H1 (cell line): ENCODE data around the gene STAC. TPM values are rescaled to one million over a fixed set of nuclear protein-coding genes. Genes with fewer than 3 reads are reported as not detected.

Experiments used
- EP300 ChIP-seq, 2 experiments: IDR thresholded peaks; 1 replicate in 1 of 2; 2 replicates in 1 of 2; pipeline ENCODE4 v1.6.1; 2011 to 2012; ENCODE audit warnings: low read depth in 2 of 2, low read length in 2 of 2, mild to moderate bottlenecking in 2 of 2, borderline replicate concordance in 1 of 2, inconsistent platforms in 1 of 2, moderate library complexity in 1 of 2
- TEAD4 ChIP-seq: IDR thresholded peaks from 2 replicates; pipeline ENCODE4 v1.6.1; 2012; ENCODE audit warnings: low read depth, low read length, inconsistent platforms, mixed read lengths
- polyA plus RNA-seq, 7 experiments: library from polyadenylated mRNA; depleted of rRNA in 3 of 7; stranded (reverse) in 5 of 7; unstranded in 2 of 7; fragments of >200 nt in 5 of 7; fragments of 200-250 nt in 2 of 7; gene quantifications; 1 replicate in 5 of 7; 2 replicates in 1 of 7; 4 replicates in 1 of 7; pipeline versions ENCODE4 v1.2.1 to v1.2.3, GENCODE V29; 2011 to 2013; ENCODE audit warnings: missing spikeins in 2 of 7, mixed read lengths in 2 of 7
- total RNA-seq: library from RNA; stranded (reverse); fragmentation: NEBNext Ultra II Directional; extraction: Animal tissue kit (Norgen Biotek cat#: 25700); gene quantifications from 2 replicates; pipeline ENCODE4 v1.2.1, GENCODE V29; 2021
- TF ChIP-seq, protein P1 (sequence below): fragments of 300-600 bp; sonication (generic); IDR thresholded peaks from 2 replicates; pipeline ENCODE4 v1.7.1; 2012; ENCODE audit warnings: low read length, moderate library complexity, mild to moderate bottlenecking, inconsistent platforms; ENCODE audit not compliant: insufficient replicate concordance

STAC gene
- total and polyA plus RNA-seq, 2 of the 8 experiments (the other 6 are each of a cell fraction or from before 2014, with no cell fraction given): 8.0 to 18.1 TPM

DNA sequence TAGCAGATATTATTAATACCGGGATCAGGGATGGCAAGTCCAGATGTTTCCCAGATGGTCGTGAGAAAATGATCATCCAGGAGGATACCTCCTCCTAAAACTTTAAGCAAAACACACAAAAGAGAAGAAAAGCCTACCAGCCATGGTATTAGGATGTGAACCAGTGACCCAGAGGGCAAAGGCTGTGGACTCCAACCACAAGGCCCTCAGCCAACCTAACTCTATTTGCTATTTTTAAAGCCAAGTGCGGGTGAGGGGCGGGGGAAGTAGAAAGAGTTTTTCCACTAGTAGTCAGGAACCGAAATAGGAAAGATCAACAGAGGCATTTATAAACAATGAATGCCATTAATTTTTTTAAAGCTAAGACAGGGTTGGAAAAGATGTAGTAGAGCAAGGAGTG lies 77.4 kb downstream of the STAC start (continued):
- TF ChIP-seq, protein P1, sequence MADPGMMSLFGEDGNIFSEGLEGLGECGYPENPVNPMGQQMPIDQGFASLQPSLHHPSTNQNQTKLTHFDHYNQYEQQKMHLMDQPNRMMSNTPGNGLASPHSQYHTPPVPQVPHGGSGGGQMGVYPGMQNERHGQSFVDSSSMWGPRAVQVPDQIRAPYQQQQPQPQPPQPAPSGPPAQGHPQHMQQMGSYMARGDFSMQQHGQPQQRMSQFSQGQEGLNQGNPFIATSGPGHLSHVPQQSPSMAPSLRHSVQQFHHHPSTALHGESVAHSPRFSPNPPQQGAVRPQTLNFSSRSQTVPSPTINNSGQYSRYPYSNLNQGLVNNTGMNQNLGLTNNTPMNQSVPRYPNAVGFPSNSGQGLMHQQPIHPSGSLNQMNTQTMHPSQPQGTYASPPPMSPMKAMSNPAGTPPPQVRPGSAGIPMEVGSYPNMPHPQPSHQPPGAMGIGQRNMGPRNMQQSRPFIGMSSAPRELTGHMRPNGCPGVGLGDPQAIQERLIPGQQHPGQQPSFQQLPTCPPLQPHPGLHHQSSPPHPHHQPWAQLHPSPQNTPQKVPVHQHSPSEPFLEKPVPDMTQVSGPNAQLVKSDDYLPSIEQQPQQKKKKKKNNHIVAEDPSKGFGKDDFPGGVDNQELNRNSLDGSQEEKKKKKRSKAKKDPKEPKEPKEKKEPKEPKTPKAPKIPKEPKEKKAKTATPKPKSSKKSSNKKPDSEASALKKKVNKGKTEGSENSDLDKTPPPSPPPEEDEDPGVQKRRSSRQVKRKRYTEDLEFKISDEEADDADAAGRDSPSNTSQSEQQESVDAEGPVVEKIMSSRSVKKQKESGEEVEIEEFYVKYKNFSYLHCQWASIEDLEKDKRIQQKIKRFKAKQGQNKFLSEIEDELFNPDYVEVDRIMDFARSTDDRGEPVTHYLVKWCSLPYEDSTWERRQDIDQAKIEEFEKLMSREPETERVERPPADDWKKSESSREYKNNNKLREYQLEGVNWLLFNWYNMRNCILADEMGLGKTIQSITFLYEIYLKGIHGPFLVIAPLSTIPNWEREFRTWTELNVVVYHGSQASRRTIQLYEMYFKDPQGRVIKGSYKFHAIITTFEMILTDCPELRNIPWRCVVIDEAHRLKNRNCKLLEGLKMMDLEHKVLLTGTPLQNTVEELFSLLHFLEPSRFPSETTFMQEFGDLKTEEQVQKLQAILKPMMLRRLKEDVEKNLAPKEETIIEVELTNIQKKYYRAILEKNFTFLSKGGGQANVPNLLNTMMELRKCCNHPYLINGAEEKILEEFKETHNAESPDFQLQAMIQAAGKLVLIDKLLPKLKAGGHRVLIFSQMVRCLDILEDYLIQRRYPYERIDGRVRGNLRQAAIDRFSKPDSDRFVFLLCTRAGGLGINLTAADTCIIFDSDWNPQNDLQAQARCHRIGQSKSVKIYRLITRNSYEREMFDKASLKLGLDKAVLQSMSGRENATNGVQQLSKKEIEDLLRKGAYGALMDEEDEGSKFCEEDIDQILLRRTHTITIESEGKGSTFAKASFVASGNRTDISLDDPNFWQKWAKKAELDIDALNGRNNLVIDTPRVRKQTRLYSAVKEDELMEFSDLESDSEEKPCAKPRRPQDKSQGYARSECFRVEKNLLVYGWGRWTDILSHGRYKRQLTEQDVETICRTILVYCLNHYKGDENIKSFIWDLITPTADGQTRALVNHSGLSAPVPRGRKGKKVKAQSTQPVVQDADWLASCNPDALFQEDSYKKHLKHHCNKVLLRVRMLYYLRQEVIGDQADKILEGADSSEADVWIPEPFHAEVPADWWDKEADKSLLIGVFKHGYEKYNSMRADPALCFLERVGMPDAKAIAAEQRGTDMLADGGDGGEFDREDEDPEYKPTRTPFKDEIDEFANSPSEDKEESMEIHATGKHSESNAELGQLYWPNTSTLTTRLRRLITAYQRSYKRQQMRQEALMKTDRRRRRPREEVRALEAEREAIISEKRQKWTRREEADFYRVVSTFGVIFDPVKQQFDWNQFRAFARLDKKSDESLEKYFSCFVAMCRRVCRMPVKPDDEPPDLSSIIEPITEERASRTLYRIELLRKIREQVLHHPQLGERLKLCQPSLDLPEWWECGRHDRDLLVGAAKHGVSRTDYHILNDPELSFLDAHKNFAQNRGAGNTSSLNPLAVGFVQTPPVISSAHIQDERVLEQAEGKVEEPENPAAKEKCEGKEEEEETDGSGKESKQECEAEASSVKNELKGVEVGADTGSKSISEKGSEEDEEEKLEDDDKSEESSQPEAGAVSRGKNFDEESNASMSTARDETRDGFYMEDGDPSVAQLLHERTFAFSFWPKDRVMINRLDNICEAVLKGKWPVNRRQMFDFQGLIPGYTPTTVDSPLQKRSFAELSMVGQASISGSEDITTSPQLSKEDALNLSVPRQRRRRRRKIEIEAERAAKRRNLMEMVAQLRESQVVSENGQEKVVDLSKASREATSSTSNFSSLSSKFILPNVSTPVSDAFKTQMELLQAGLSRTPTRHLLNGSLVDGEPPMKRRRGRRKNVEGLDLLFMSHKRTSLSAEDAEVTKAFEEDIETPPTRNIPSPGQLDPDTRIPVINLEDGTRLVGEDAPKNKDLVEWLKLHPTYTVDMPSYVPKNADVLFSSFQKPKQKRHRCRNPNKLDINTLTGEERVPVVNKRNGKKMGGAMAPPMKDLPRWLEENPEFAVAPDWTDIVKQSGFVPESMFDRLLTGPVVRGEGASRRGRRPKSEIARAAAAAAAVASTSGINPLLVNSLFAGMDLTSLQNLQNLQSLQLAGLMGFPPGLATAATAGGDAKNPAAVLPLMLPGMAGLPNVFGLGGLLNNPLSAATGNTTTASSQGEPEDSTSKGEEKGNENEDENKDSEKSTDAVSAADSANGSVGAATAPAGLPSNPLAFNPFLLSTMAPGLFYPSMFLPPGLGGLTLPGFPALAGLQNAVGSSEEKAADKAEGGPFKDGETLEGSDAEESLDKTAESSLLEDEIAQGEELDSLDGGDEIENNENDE: no peak
- TF ChIP-seq TEAD4 (no peak), EP300 (IDR thresholded peaks at IDR 0.05; ENCODE audit: borderline replicate concordance in 1 of 2, low read depth in 2 of 2, low read length in 2 of 2) (no peak)
